IPS-18a (cell line): ENCODE measurements around the gene SHB.
"Not testable (repeated sequence)": the region's sequence is repeated elsewhere in the genome, so short reads cannot be mapped to it uniquely, and the experiment has no call there.

Experiments
- H3K27ac ChIP-seq: one replicate; pipeline ENCODE4 v1.5.1; 2013; ENCODE audit warnings: low read length
- H3K27me3 ChIP-seq: one replicate; pipeline ENCODE4 v1.6.1; 2013; ENCODE audit warnings: mild to moderate bottlenecking, low read length; ENCODE audit not compliant: control insufficient read depth, insufficient read depth
- H3K36me3 ChIP-seq: one replicate; pipeline ENCODE4 v1.6.1; 2013; ENCODE audit warnings: low read depth, low read length; ENCODE audit not compliant: control insufficient read depth
- H3K4me1 ChIP-seq: one replicate; pipeline ENCODE4 v1.6.1; 2013; ENCODE audit warnings: low read depth, low read length; ENCODE audit not compliant: control insufficient read depth
- H3K4me3 ChIP-seq: one replicate; pipeline ENCODE4 v1.5.1; 2013; ENCODE audit warnings: low read length
- H3K9ac ChIP-seq: one replicate; pipeline ENCODE4 v1.6.1; 2013; ENCODE audit warnings: mild to moderate bottlenecking, low read length, moderate library complexity
- H3K9me3 ChIP-seq: one replicate; pipeline ENCODE4 v1.6.1; 2013; ENCODE audit warnings: low read depth, low read length; ENCODE audit not compliant: control insufficient read depth

The SHB gene

DNA sequence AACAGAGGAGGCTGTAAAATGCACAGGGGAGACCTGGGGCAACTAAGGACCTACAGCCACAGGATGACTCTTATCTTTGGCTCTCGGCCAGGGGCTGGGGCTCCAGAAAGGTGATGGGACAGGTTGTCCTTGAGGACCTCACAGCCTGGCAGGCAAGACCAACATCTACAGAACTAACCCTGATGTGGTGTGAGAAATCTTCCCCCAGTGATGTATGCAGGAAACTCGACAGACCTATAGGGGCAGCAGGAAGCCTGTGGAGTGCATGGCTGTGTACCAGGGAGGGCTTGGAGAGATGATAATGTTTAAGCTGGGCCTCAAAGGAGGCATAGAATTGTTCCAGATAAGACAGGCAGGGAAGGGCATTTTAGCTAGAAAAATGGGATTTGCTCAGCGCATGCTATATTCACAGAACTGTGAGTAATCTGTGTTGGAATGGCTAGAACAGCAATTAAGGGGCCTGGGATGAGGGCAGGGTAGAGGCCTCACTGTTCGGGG is 96.6 kb downstream of the SHB start:
- Histone ChIP-seq H3K4me3 (no peak overlapping the region), H3K4me1 (no peaks in the 10 kb centered on the region), H3K9ac (no peak overlapping the region), H3K36me3 (no peaks in the 10 kb centered on the region), H3K9me3 (no peaks in the 10 kb centered on the region), H3K27ac (no peak overlapping the region), H3K27me3 (no peaks in the 10 kb centered on the region)

DNA sequence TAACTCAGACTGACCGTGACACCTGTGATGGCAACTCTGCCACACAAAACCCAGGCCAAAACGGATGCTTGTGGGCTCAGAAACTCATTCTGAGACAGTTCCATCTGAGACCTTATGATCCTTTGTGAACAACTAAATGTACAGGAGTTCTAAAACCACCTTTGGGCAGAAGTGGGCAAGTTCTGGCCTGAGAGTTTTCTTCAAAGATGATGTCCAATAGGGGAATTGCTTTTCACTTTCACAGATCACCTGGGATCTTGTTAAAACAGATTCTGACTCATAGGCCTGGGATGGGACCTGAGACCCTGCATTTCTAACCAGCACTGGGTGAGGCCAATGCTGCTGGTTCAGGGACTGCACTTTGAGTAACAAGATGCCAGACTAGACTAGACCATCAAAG is 97.3 kb downstream of the SHB start:
- H3K9me3 ChIP-seq = no peaks in the 10 kb centered on the region
- H3K4me1 ChIP-seq = no peaks in the 10 kb centered on the region
- H3K9ac ChIP-seq = no peak overlapping the region
- no peak overlapping the region for H3K27ac ChIP-seq
- no peak overlapping the region for H3K4me3 ChIP-seq
- H3K27me3 ChIP-seq = no peaks in the 10 kb centered on the region
- no peaks in the 10 kb centered on the region for H3K36me3 ChIP-seq

DNA sequence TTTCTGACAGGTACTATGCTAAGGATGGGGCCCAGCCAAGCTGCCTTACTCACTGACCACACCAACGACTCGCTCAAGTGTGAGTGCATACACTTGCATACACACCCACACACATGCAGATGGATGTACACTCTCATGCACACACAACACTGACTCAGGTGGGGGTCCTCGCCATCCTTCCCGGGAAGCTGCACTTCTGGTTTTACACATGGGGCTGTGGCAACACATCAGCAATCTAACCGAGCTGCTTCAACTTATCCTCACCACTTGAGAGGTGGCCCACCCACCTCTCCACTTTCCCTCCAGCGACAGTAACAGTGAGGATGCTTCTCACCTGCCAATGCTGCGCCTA is 97.9 kb downstream of the SHB start:
- no peak overlapping the region for H3K4me3 ChIP-seq
- H3K27ac ChIP-seq = no peak overlapping the region
- H3K36me3 ChIP-seq = no peaks in the 10 kb centered on the region
- no peak overlapping the region for H3K9ac ChIP-seq
- H3K4me1 ChIP-seq = no peaks in the 10 kb centered on the region
- no peaks in the 10 kb centered on the region for H3K9me3 ChIP-seq
- H3K27me3 ChIP-seq = no peaks in the 10 kb centered on the region

DNA sequence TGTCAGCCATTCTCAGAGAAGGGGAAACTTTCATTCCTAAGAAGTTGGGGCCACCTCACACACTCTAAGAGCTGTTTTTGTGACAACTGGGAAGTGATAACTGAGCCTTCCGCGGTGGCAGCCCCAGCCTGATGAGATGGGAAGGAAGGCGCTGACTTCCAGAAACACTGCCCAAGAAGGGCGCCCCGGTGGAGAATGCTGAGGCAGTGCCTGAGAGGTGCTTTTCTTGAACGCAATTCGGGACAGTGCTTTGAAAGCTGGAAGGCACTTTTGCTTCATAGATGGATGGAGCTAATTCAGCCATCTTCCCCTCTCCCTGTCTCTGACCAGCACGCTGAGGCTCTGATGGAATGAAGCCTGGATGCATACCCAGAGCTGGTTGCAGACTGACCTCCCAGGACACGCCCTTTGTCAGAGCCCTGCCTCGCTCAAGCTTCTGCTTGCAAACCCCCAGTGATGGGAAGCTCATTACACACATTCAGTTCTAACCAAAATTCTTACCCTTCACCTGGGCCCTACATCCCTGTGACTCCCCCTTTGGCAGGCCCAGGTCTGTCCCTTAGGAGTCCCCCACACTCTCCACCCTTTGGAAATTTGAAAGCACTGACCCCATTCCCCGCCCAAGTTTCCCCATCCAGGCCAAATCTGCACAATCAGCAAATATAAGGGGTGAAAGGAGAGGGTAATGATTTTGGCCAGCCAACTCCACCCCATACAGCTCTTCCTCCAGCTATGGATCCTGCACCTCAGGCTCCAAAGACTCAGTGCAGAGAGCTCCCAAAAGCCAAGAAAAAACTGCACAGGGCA is 98.5 kb downstream of the SHB start:
- Histone ChIP-seq H3K9me3 (no peaks in the 10 kb centered on the region), H3K27me3 (no peaks in the 10 kb centered on the region), H3K36me3 (no peaks in the 10 kb centered on the region), H3K9ac (no peak overlapping the region), H3K4me3 (no peak overlapping the region), H3K4me1 (no peaks in the 10 kb centered on the region), H3K27ac (no peak overlapping the region)

DNA sequence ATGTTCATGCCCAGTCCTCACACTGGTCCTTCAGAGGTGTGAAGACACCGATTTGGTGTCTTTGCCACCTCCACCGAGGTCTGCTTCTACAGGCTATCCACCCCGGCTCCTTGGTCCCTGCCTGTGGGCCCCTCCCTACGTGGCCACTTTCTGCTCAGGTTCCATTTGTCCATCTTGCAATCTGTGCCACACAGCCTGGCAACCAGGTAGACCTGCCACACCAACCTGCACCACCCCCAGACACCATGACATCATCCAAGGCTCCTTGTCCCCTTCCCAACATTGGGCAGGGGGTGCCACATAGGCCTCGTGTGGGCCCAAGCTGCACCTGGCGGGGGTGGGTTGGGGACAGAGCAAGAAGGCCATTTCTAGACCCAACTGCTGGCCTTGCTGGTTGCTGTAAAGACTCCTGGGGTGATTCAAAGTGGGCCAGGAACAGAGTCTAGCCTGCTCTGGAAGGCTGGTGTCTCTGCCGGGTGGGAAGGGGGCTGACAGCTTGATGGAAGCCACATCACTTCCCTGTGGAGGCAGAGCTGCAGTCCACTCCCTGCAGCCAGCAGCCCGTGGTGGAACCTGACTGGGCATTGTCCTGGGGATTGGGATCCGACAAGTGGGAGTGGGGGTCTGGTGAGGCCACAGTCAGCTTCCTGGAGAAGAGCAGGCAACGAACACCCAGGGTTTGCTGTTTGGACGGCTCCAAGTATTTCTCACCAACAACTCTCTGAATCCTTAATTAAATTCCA is 99.3 kb downstream of the SHB start:
- Histone ChIP-seq H3K4me3 (no peak overlapping the region), H3K4me1 (no peaks in the 10 kb centered on the region), H3K27ac (no peak overlapping the region), H3K27me3 (no peaks in the 10 kb centered on the region), H3K9ac (no peak overlapping the region), H3K9me3 (no peaks in the 10 kb centered on the region), H3K36me3 (no peaks in the 10 kb centered on the region)

DNA sequence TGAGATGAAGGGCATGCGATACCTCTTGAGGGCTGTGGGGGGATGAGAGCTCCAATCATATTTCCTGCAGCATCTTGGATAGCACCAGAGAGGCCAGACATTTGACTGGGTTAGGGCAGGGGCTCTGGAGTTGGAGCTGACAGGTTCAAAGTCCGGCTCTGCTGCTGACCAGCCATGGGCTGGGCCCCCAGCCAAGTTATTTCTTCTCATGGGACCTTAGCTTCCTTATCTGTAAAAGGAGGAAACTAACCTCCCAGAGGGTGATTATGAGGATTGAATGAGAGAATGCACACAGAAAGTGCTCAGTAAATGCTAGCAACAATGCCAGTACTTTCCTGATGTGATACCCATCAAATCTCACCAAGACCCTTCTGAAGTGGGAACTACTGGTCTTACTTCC is 99.9 kb downstream of the SHB start:
- Histone ChIP-seq H3K9ac (no peak overlapping the region), H3K4me3 (no peak overlapping the region), H3K4me1 (no peaks in the 10 kb centered on the region), H3K27me3 (no peaks in the 10 kb centered on the region), H3K36me3 (no peaks in the 10 kb centered on the region), H3K9me3 (no peaks in the 10 kb centered on the region), H3K27ac (no peak overlapping the region)

DNA sequence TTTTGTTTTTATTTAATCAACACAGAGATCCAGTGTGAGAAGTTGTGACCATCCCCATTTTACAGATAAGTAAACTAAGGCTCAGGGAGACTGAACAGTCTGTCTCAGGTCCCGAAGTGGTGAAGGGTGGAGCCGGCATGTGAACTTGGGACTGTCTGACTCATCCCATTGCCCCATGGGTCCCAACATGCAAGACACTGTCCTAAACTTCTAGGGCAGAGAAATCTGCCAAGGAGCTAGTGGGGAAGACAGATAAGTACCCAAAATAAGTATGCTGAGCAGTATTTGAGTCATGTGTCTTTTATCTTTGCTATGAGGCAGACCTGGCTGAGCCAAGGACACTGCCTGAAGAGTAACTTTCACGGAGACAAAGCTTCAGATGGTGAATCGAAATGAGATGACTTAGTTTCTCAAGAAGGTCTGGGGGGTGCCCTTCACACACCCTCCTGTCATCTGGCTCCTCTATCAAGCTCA is 100.8 kb downstream of the SHB start:
- H3K9ac ChIP-seq = no peak overlapping the region
- H3K9me3 ChIP-seq = no peaks in the 10 kb centered on the region
- H3K27me3 ChIP-seq = no peaks in the 10 kb centered on the region
- H3K4me1 ChIP-seq = no peaks in the 10 kb centered on the region
- no peak overlapping the region for H3K27ac ChIP-seq
- no peaks in the 10 kb centered on the region for H3K36me3 ChIP-seq
- H3K4me3 ChIP-seq = no peak overlapping the region

DNA sequence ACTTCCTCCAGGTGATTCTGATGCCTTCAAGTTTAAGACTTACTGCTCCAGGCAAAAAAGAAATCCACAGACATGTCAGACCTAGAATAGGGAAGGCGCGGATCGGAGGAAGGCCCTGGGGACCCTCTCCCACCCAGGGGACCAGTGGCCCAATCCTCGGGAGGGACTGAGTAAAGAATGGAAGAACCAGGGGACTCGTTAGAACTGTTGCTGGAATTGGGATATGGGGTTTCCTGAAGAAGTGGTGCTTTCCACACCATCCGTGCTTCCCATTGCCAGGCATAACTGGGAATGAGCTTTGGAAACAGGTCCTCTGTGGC is 101.3 kb downstream of the SHB start:
- Histone ChIP-seq H3K27ac (no peak overlapping the region), H3K9me3 (no peaks in the 10 kb centered on the region), H3K27me3 (no peaks in the 10 kb centered on the region), H3K9ac (no peak overlapping the region), H3K4me1 (no peaks in the 10 kb centered on the region), H3K36me3 (no peaks in the 10 kb centered on the region), H3K4me3 (no peak overlapping the region)

DNA sequence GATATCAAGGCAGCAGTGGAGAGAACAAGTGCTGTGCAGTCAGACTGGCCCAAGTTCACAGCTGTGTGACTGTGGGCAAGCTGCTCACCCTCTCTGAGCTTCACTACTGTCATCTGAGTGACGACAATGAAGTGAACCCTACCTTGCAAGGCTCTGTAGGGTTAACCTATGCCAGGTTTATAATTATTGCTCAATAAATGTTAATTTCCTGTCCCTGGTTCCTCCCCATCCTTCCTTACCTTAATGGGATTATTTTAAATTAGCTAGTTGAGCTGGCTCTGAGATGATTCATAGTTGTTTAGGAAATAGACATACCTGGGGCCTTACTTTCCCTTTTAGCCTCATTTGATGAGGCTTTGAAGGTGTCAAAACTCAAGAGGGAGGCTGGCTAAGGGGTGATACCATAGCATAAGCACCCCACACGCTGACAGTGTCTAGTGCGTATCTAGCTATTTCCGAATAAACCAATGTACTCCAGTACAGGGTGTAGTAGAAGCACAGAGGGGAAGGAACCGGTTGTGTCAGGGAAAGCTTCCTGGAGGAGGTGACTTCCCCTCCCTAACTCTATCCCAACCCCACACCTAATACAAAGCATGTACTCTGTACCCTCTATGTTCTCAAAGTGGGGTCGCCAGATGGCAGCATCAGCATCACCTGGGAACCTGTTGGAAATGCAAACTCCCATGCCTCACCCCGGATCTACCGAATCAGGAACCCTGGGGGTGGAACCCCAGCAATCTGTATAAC is 101.8 kb downstream of the SHB start:
- Histone ChIP-seq H3K27me3 (no peaks in the 10 kb centered on the region), H3K9ac (no peak overlapping the region), H3K4me3 (no peak overlapping the region), H3K27ac (no peak overlapping the region), H3K9me3 (no peaks in the 10 kb centered on the region), H3K4me1 (no peaks in the 10 kb centered on the region), H3K36me3 (no peaks in the 10 kb centered on the region)

DNA sequence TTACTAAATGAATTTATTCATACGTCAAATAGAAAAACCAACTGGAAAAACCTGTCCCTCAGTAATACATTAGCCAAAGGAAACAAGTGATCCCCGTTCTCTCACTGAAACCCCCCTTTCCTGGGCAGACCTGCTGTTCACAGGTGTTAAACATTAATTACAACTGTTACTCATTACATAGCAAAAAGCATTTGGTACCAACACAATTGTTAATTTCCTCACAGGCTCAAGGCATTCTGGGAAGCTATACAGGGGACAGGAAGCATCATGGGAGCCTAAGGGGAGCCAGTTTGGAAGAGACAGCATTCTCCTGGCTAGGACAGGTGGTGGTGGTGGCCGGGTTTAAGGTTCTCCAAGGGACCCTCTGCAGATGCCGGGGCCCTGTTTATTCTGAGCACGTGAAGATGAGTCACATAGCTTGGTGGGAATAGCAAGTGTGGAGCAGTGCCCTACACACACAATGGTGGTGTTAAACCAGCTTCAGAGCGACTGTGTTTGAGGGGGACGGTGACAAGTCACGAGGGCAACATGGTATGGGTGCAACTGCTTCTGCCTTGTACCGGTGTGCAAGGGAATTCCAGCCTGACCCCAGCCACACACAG is 102.5 kb downstream of the SHB start:
- Histone ChIP-seq H3K9ac (no peak overlapping the region), H3K9me3 (no peaks in the 10 kb centered on the region), H3K4me1 (no peaks in the 10 kb centered on the region), H3K4me3 (no peak overlapping the region), H3K27me3 (no peaks in the 10 kb centered on the region), H3K27ac (no peak overlapping the region), H3K36me3 (no peaks in the 10 kb centered on the region)

DNA sequence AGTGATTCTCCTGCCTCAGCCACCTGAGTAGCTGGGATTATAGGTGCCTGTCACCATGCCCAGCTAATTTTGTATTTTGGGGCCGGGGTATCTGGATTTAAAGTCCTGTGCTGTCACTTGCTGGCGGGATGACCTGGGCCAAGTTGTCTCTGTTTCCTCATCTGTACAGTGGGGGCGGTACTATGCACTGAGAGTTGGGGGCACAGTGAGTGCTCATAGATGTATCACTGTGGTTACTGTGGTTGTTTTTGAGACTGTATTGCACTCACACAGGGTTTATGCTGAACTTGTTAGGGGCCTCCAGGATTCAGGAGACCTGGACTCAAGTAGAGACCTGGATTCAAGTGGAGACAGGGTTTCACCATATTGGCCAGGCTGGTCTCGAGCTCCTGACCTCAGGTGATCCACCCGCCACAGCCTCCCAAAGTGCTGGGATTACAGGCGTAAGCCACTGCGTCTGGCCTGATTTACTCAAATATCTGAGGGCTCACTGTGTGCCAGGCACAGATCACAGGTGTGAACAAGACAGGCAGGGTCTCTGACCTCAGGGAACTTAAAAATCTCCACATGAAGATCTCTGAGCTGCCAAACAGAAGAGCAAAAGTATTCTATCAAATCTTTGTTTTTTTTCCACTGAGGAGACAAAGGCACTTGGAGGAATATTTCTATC is 103.2 kb downstream of the SHB start:
- H3K4me3 ChIP-seq, H3K4me1 ChIP-seq, H3K9me3 ChIP-seq, H3K27ac ChIP-seq, H3K9ac ChIP-seq, H3K36me3 ChIP-seq, H3K27me3 ChIP-seq: not testable (repeated sequence)
